CD4-positive, alpha-beta T cell treated with Interleukin-4 for 4 hours (primary cell): ENCODE measurements around the gene FNIP2.
"Not testable (repeated sequence)": the region's sequence is repeated elsewhere in the genome, so short reads cannot be mapped to it uniquely, and the experiment has no call there.

Source experiments
- DNase-seq: peaks from one replicate; pipeline ENCODE4 v3.0.0-alpha.2; 2020

Gene FNIP2

DNA sequence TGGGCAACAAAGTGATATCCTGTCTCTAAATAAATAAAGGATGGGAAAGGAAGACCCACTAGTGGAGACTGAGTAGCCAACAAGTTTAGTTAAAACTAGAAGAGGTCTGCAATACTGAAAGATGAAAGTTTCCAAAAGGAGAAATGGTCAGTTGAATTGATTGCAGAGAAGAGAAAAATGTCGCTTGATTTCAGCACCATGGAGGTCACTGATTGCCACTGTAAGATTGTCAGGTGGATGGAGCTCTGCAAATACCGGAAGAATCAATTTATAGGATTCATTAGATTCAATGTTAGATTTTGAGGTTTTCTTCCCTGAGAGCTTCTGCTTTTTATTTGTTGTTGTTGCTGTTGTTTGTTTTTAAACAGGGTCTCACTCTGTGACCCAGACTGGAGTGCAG is 5.4 kb upstream of the FNIP2 start:
- DNase-seq: no peak

DNA sequence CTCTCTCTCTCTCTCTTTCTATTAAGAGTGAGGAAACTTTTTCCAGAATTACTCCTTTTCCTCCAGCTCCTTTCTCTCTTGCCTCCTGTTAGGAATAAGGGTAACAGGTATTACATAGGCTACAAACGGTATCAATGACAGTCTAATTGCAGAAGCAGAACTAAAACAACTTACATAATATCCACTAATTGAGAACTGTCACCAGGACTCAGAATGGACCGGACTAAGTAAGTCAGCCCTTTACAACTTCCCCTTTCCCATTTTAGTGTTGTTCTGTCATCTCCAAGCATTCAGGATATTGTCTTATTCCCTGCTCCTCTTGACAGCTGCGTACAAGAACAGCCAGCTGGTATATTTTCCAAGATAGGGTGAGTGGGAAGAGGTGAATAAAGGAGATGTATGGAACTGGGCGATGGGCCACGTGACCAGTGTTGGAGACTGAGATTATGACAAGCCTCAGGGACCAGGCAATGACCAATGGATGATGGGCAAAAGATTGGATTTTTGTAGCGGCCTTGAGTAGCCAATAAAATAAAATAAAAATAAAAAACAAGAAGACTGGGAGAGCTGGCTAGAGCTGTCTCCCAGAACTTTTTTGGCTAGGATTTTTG is 2.3 kb upstream of the FNIP2 start:
- DNase-seq: no peak

DNA sequence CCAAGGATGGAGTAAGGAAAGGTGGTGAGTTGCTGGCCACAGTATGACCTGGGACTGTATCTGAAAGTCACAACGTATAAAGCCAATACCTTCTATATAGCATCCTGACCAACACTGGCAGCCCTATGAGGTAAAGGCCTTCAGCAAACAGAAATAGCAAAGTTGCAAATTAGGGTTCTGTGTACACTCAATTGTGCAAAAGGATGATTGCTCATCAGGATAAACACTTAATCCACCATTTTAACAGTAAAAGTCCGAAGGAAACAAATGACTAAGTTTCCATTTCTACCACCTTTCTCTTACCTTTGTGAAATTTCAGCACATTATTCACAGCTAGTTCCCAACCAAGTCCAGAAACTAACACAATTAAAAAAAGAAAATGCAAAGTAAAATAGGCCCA is 1.4 kb upstream of the FNIP2 start:
- no peak for DNase-seq

- peak; percentile 32 for DNase-seq
Measured at GRCh38 chr4:158769175-158769921, 522 bp downstream of the FNIP2 start.

- no peak for DNase-seq
Measured at GRCh38 chr4:158770671-158771070, 1.8 kb downstream of the FNIP2 start.

DNA sequence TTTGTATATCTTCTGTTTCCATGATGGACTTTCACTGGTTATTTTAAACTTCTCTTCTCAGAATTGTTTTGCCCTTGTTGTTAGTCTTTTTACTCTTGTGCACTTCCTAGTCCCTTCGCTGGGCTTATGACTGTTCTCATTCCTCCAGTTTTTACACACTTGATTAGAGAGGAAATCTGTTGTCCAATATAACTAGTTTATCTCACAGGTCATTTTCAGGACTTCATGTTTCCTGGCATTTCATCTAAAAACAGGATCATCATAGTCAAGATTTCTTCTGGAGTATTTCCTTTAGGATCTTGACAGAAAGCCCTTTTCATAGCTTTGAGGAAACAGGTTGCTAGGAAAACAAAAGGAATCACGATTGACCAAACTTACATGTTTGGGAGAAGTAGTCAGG is 3.0 kb downstream of the FNIP2 start:
- no peak for DNase-seq

- DNase-seq: no peak
Measured at GRCh38 chr4:158775091-158775651, 6.3 kb downstream of the FNIP2 start.

DNA sequence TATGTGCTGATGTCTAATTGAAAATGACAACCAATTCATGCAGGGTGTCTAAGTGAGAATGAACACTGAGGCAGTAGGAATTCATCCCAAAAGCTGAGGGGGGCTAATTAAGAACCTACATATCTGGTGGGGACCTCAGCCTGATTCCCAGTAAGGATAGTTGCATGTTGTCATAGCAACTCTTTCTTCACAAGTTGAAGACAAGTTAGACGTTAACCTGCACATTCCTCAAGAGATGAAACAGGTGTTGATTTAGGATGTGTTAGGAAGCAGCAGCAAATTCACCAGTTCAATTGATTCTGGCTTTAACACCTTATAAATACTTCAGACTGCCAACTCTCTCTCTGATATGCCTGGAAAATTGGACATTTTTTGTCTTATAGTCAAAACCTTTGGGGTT is 7.3 kb downstream of the FNIP2 start:
- no peak for DNase-seq

GRCh38 chr4:158777423-158778155 is 8.8 kb downstream of the FNIP2 start:
- DNase-seq: no peak

DNA sequence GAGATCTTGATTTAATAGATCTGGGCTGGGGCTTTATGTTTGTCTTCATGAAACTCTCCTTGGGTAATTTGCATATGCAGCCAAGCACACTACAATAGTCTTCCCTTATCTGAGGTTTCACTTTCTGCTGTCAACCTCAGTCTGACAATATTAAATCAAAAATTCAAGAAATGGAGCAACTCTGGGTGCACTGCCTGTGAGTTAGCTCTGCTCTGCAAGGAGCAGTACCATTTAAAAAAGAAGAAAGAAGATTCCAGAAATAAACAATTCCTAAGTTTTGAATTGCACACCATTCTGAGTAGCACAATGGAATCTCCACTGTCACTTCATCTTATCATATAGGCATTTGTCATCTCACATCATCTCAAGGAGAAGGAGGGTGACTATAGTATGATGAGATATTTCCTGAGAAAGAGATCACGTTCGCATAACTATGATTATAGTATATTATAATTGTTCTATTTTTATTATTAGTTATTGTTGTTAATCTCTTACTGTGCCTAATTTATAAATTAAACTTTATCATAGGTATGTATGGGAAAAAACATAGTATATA is 9.4 kb downstream of the FNIP2 start:
- DNase-seq: peak; percentile 18

- no peak for DNase-seq
Measured at GRCh38 chr4:158778712-158779111, 9.9 kb downstream of the FNIP2 start.

DNA sequence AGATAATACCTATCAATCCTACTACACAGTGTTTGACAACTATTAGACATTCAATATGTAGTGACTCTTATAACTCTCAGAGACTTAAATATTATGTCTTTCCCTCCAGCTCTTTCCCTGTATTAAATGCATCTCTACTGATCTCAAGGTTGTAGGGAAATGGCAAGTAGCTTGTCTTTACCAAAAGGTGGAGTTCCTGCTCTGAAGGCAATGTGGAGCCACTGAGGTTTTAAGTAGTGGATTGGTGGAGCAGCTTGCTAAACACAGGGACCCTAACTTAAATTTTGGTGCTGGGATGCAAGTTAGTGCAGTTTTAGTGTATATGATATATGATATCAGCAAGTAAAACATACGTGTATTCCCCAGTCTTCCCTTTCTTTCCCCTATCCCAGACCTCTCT is 13.1 kb downstream of the FNIP2 start:
- no peak for DNase-seq

GRCh38 chr4:158782551-158783360 is 13.9 kb downstream of the FNIP2 start:
- DNase-seq: no peak

DNA sequence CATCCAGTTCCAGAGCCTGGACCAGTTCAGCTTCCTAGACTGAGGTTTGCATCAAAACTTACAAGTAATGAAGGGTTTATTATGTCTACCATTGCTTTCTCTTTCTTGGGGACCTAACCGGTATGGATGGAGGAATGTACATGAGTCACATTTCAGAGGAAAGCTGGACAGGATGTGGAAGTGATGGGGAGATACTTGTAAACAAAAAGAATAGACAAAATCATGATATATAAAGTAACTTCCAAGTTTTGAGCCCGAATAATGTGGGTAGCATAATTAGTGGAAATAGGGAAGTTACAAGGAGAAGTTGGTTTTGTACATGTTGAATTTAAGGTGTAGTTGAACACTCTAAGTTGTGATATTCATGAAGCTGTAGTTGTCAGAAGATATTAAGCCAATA is 15.0 kb downstream of the FNIP2 start:
- DNase-seq: no peak

DNA sequence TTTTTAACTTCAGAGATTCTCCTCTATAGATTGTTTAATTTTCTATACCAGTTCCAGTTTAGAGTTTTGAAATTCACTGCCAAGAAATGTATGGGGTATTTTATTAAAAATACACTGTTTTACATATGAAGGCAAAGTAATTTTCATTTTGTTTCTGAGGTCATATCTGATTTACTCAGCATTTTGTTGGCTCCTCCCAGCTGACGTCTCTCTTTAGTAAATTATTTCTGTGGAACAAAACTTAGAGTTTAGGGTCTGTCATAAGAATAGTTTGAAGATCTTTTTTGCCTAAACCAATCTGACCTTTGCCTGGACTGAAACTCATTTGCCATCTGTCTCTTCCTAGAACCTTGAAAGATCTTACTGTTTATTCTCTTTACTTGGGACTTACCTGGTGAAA is 16.9 kb downstream of the FNIP2 start:
- DNase-seq: no peak

- DNase-seq: no peak
Measured at GRCh38 chr4:158786121-158786601, 17.3 kb downstream of the FNIP2 start.

DNA sequence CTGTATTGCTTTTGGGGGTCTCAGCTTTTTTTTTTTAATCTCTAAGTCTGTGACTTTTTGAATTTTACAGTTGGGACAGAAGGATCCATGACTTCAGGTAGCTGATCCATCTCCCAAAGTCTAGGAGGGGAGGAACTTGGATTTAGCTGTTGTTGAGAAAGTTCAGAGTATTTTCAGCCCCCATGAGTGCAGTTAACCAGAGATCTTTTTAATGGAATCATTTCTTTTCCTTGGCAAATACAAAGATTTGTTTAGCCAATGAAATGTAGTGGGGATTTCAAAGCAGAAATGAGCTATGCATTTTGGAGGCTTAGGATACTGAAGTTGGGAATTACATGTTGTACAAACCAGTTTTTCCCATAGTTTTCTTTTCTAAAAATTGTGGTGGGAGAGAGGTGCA is 18.1 kb downstream of the FNIP2 start:
- DNase-seq: no peak

GRCh38 chr4:158787709-158788475 is 19.1 kb downstream of the FNIP2 start:
- no peak for DNase-seq

DNA sequence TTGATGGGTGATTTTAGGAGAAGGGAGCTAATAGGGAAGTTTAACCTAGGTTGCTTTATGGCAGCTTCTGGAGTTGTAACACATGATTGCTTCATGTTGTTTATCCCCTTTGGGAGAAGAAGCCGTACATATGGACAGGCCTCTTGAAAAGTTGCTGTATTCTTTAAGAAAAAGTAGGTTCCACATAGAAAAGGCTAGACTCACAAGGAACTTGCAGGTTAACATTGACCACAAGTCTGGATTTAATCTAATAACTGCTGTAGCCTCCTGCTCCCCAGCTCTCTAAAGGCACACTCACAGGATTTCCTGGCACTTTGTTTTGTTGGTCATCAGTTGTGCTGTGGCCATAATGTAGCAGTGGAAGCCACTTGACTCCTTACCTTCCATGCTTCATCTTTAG is 19.7 kb downstream of the FNIP2 start:
- no peak for DNase-seq

DNA sequence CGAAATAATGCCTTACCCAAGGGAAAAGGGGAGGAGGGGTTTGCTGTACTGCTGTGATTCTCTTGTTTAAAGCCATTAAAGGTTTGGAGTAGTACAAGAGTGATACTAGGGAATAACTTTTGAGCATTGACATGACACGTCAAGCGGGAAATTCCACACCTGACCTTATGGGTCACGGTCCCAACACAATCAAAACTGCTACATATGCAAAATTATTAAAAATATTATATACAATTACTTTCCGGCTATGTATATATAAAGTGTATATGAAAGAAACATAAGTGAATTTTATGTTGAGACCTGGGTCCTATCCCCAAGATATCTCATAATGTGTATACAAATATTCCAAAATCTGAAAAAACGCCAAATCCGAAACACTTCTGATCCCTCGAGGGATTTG is 21.0 kb downstream of the FNIP2 start:
- DNase-seq: no peak

DNA sequence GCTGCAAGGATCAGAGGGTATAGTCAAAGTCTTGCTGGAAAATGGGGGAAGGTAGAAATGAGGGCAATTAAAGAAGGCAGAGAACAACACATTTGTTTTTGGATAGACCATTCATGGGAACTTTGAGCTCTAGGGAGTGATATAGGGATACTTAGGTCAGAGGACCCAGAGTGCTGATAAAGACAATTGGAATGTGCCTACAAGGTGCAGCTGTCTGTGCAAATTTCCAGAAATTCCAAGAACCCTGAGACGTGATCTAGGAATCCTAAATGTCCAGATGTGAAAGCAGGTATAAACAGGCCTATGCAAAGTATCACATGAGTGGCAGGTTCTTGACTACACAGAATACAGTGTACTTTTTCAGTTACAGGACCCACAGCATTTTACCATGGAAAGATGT is 24.2 kb downstream of the FNIP2 start:
- DNase-seq: no peak

GRCh38 chr4:158793430-158793829 is 24.6 kb downstream of the FNIP2 start:
- DNase-seq: not testable (repeated sequence)
